ENCODE data around the gene XXYLT1. TPM values are rescaled to one million over a fixed set of nuclear protein-coding genes. Genes with fewer than 3 reads are reported as not detected.

XXYLT1 gene
- polyA plus RNA-seq, 2 of the 4 experiments (the other 2 are of a cell fraction) = 11.9 to 12.0 TPM

DNA sequence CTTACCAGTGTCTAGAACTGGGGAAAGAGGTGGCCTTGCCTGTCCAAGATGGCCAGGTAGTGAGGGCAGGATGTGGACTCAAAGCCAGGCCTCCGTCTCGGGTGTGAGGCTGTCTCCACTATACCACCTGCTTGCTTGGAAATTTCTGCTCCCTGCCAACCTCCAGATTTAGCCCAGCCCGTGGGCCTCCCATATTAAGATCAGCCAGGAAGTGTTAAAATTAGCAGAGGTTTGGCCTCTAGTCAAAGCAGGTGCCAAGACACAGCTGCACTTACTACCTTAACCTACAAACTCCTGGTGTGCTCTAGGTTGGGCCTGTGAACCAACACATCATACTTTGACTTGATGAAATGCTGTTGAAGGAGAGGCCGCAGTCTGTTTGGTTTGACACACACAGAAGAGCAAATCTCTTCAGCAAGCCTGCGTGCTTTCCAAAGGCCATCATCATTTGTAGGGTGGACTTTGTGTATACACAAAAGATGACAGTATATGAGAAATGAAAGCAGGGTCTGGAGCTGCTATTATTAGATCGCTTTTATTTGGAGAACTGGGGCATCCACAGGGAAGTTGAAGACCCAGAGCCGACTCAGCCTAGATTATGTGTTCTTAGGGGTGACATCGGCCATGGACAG is 206.5 kb downstream of the XXYLT1 start:
- no peak for ATAC-seq
- no peak overlapping the region for H3K4me2 ChIP-seq
- no peaks in the 10 kb centered on the region for H3K4me1 ChIP-seq
- CTCF ChIA-PET = interaction anchor here (0.6 to 2.1 kb wide), 2 partner anchors 220 to 382 kb away, joined by 4 to 6 read pairs; no protein-coding TSS in a partner anchor
- DNase-seq (ENCODE audit: low read depth in 1 of 2, low spot score in 1 of 2) = no peak
- H3K27ac ChIP-seq = no peak overlapping the region
- FAIRE-seq = no peak
- POLR2A ChIA-PET = no interaction called here
- WGBS (ENCODE audit: missing lambda C conversion rate) = 77% methylated on average over 8 of the region's 8 CpGs
- H3K4me3 ChIP-seq = no peak overlapping the region
- no peaks in the 10 kb centered on the region for H3K9me3 ChIP-seq
- TF ChIP-seq, protein P1, sequence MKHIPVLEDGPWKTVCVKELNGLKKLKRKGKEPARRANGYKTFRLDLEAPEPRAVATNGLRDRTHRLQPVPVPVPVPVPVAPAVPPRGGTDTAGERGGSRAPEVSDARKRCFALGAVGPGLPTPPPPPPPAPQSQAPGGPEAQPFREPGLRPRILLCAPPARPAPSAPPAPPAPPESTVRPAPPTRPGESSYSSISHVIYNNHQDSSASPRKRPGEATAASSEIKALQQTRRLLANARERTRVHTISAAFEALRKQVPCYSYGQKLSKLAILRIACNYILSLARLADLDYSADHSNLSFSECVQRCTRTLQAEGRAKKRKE (CRISPR knock-in tag; IDR thresholded peaks at IDR 0.05; ENCODE audit: low read depth) = no peak
- TF ChIP-seq ZNF302 (CRISPR knock-in tag; IDR thresholded peaks at IDR 0.05) (no peak), NFE2L2 (conservative IDR thresholded peaks at IDR 0.05; ENCODE audit: low read length) (no peak), ZSCAN20 (CRISPR knock-in tag; IDR thresholded peaks at IDR 0.05) (no peak), FOSL2 (IDR thresholded peaks at IDR 0.05) (no peak), FOSL2 (CRISPR knock-in tag; IDR thresholded peaks at IDR 0.05) (no peak), JUN (IDR thresholded peaks at IDR 0.05) (no peak), GATA3 (IDR thresholded peaks at IDR 0.05; ENCODE audit: borderline replicate concordance) (no peak), HOXA7 (CRISPR knock-in tag; IDR thresholded peaks at IDR 0.05) (no peak), EP300 (IDR thresholded peaks at IDR 0.05) (no peak), KDM5A (IDR thresholded peaks at IDR 0.05) (no peak), MAZ (IDR thresholded peaks at IDR 0.05; ENCODE audit: borderline replicate concordance, low read depth, low read length) (no peak)
- TF ChIP-seq, protein P2, sequence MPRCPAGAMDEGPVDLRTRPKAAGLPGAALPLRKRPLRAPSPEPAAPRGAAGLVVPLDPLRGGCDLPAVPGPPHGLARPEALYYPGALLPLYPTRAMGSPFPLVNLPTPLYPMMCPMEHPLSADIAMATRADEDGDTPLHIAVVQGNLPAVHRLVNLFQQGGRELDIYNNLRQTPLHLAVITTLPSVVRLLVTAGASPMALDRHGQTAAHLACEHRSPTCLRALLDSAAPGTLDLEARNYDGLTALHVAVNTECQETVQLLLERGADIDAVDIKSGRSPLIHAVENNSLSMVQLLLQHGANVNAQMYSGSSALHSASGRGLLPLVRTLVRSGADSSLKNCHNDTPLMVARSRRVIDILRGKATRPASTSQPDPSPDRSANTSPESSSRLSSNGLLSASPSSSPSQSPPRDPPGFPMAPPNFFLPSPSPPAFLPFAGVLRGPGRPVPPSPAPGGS (IDR thresholded peaks at IDR 0.05) = no peak
- TF ChIP-seq, protein P3, sequence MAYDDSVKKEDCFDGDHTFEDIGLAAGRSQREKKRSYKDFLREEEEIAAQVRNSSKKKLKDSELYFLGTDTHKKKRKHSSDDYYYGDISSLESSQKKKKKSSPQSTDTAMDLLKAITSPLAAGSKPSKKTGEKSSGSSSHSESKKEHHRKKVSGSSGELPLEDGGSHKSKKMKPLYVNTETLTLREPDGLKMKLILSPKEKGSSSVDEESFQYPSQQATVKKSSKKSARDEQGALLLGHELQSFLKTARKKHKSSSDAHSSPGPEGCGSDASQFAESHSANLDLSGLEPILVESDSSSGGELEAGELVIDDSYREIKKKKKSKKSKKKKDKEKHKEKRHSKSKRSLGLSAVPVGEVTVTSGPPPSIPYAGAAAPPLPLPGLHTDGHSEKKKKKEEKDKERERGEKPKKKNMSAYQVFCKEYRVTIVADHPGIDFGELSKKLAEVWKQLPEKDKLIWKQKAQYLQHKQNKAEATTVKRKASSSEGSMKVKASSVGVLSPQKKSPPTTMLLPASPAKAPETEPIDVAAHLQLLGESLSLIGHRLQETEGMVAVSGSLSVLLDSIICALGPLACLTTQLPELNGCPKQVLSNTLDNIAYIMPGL (CRISPR knock-in tag; IDR thresholded peaks at IDR 0.05; ENCODE audit: borderline replicate concordance) = no peak

DNA sequence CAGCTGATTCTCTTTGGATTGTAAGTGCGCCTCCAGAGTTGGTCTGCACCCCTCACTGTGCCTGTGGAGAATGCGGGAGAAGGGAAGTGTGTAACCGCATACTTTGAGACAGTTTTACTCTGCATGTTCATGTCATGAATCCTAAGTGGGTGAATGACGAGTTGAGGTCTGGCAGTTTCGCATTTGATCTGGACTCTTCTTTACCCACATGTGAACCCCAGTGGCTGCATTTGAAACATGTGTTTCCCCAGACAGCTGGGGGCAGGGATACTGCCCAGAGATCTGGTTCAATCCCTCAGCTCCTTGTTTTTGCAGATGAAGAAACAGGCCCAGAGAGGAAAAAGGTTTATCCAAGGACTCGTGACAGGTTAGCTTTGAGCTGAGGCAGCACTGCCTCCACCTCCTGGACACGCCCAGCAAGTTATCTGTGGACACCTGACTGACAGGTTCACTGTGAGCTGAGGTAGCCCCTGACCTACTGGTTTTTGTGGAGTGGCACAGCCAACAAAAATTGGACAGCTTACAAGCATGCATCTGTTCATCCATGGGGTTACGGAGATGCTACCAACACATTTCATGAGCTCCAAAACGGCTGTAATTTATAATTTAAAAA is 207.3 kb downstream of the XXYLT1 start:
- TF ChIP-seq, protein P3 (CRISPR knock-in tag; IDR thresholded peaks at IDR 0.05; ENCODE audit: borderline replicate concordance) = no peak
- no peak for TF ChIP-seq USF2 (IDR thresholded peaks at IDR 0.05)
- TF ChIP-seq BHLHE40 (IDR thresholded peaks at IDR 0.05; ENCODE audit: low read depth, low read length) = no peak
- TF ChIP-seq NPAS2 (CRISPR knock-in tag; IDR thresholded peaks at IDR 0.05; ENCODE audit: borderline replicate concordance) = no peak
- no peak for TF ChIP-seq CBX2 (IDR thresholded peaks at IDR 0.05; ENCODE audit: borderline replicate concordance, low read depth)
- no peak for TF ChIP-seq CEBPB (IDR thresholded peaks at IDR 0.05)
- TF ChIP-seq JUN (IDR thresholded peaks at IDR 0.05) = no peak
- TF ChIP-seq TFCP2L1 (CRISPR knock-in tag; IDR thresholded peaks at IDR 0.05) = no peak
- TF ChIP-seq POLR2A (IDR thresholded peaks at IDR 0.05; ENCODE audit: low read length) = no peak
- TF ChIP-seq HOXB5 (CRISPR knock-in tag; IDR thresholded peaks at IDR 0.05) = no peak
- TF ChIP-seq MAZ (IDR thresholded peaks at IDR 0.05; ENCODE audit: borderline replicate concordance, low read depth, low read length) = no peak
- no peak for TF ChIP-seq RARB (CRISPR knock-in tag; IDR thresholded peaks at IDR 0.05)
- no peak for TF ChIP-seq NFE2L2 (conservative IDR thresholded peaks at IDR 0.05; ENCODE audit: low read length)
- TF ChIP-seq NR3C1 (IDR thresholded peaks at IDR 0.05) = no peak
- TF ChIP-seq KDM5A (IDR thresholded peaks at IDR 0.05) = no peak
- TF ChIP-seq ZSCAN20 (CRISPR knock-in tag; IDR thresholded peaks at IDR 0.05) = no peak
- no peak for TF ChIP-seq TP53 (CRISPR knock-in tag; IDR thresholded peaks at IDR 0.05)
- Histone ChIP-seq H3K4me1 (no peaks in the 10 kb centered on the region), H3K4me3 (no peak overlapping the region), H3K9me3 (no peaks in the 10 kb centered on the region), H3K27ac (no peak overlapping the region), H3K4me2 (no peak overlapping the region)
- ATAC-seq (no peak), FAIRE-seq (no peak), DNase-seq (ENCODE audit: low read depth in 1 of 2, low spot score in 1 of 2) (no peak)
- ChIA-PET CTCF (interaction anchor here (0.9 to 2.1 kb wide), 3 partner anchors 43 to 381 kb away, joined by 3 to 6 read pairs (median 4); no protein-coding TSS in a partner anchor), POLR2A (no interaction called here)
- 81% methylated on average over 9 of the region's 9 CpGs for WGBS (ENCODE audit: missing lambda C conversion rate)

All from A549 (cell line).